Erythroblast (primary cell): ENCODE data around the gene SPAG9.

Experiments
- GATA1 ChIP-seq: IDR thresholded peaks from 2 replicates; pipeline ENCODE4 v1.6.1; 2011; ENCODE audit warnings: low read depth, mild to moderate bottlenecking, control low read depth, low read length, moderate library complexity
- POLR2A ChIP-seq: IDR thresholded peaks from 2 replicates; pipeline ENCODE4 v1.6.1; 2011; ENCODE audit warnings: mild to moderate bottlenecking, low read length

DNA sequence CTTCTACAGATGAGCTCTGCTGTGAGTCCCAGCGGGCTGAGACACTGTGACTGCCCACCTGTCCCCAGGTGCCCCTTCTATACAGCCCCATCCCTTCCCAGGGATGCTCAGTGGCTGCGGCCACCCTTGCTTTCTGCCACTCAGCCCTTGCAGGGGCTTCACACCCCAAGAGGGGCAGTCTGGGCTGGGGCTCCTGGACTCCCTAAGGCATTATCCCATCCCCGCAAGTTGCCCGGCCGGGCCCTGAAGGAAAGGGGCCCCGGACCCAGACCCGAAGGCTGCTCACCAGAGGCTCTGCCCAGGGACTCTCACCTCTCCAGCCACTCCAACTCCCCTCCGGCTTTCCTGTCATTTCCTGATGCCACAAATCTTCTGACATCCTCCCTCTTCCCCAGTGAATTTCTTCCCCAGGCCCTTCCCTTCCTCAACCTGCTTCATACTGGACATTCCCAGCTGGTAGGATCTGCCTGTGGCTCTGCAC lies 166.0 kb downstream of the SPAG9 start:
- TF ChIP-seq POLR2A (no peak), GATA1 (no peak)
